HG02588 (cell line): ENCODE results near the gene ITGA11.

Source experiments
- ATAC-seq: cut with Tn5 transposase; IDR thresholded peaks from one replicate; pipeline ENCODE4 v1.9.1; 2021; ENCODE audit warnings: mild to moderate bottlenecking, moderate library complexity; ENCODE audit not compliant: unreplicated experiment

The ITGA11 gene, protein sequence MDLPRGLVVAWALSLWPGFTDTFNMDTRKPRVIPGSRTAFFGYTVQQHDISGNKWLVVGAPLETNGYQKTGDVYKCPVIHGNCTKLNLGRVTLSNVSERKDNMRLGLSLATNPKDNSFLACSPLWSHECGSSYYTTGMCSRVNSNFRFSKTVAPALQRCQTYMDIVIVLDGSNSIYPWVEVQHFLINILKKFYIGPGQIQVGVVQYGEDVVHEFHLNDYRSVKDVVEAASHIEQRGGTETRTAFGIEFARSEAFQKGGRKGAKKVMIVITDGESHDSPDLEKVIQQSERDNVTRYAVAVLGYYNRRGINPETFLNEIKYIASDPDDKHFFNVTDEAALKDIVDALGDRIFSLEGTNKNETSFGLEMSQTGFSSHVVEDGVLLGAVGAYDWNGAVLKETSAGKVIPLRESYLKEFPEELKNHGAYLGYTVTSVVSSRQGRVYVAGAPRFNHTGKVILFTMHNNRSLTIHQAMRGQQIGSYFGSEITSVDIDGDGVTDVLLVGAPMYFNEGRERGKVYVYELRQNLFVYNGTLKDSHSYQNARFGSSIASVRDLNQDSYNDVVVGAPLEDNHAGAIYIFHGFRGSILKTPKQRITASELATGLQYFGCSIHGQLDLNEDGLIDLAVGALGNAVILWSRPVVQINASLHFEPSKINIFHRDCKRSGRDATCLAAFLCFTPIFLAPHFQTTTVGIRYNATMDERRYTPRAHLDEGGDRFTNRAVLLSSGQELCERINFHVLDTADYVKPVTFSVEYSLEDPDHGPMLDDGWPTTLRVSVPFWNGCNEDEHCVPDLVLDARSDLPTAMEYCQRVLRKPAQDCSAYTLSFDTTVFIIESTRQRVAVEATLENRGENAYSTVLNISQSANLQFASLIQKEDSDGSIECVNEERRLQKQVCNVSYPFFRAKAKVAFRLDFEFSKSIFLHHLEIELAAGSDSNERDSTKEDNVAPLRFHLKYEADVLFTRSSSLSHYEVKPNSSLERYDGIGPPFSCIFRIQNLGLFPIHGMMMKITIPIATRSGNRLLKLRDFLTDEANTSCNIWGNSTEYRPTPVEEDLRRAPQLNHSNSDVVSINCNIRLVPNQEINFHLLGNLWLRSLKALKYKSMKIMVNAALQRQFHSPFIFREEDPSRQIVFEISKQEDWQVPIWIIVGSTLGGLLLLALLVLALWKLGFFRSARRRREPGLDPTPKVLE

DNA sequence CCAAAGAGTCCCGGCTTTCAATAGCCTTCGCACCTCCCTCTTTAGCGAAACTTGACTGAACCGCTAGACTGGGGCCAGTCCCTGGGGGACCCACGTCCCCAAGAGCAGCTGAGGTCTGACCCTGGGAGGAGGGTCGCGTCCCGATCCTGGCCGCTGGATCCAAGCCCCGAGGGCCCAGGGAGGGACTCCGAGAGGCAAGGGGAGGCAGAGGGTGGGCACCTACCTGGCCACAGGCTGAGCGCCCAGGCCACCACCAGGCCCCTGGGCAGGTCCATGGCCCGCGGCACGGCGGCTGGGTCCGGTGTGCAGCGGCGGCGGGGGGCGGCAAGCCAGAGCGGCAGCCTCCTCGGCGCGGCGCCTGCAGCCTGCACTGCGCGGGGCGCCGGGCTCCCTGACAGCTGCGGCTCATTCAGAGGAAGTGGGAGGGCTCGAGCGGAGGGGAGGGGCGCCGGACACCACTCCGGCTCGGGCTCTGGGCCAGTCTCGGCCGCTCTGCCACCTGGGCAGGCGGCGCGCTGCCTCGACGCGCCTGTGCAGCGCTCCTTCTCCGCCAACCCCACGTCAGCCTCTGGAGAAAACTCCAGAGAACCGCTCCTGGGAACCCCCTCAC is at the start of gene ITGA11:
ITGA11 (minus strand) TSS at position 372 of the 610 bp plus-strand sequence; CDS start at position 275, 97 bp downstream.
- ATAC-seq, result no peak

DNA sequence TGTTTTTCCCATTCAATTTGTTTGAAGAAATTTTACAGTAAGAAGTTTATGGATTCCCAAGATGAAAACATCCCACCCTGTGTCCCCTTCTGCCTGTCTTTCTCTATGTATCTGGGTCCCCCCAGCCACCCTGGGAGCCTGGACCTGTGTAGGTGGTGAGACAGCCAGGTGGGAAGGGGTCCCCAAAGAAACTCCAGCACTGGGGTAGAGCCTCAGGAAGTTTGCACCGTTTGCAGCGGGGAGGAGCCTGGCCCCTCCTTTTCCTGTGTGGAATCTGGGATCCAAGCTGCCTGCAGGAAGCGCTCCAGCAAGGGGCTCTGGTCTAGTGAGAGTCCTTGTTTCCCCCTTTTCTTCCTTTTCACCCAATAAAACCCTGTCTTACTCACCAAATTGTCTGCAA is 49.4 kb upstream of the ITGA11 start:
- no peak for ATAC-seq

DNA sequence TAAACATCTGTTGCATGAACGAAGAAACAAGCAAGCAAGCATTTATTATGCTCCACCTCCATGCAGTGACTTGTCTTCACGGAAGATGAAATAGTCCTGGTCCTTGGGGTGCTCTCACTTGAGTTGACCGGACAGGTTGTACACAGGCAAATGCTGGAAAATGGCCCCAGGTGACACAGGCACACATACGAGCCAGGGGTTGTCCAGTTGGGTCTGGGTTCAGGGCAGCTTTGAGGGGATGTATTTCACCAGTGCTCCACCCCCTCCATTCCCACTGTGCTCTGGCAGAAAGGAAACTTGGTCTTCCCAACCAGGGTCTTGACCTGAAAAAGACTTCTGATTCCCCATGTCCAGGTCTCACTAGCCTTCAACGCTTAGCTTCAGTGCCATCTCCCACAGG is 48.3 kb upstream of the ITGA11 start:
- no peak for ATAC-seq

DNA sequence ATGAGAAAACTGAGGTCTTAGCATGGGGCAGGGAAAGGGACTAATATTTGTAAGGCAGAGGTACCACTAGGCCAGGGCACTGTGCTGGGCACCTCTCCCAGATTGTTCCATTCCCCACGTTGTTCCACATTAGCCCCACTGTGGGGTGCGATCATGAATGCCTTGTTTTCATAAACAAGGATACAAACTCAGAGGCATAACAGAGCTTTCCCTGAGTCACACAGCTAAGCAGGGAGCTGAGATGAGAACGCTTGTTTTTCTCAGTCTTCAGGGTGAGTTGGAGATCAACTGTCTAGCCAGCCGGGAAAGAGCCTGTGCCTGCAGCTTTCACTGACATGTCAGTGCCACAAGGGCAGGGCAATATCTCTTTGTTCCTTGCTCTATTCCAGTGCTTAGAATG is 47.9 kb upstream of the ITGA11 start:
- no peak for ATAC-seq

DNA sequence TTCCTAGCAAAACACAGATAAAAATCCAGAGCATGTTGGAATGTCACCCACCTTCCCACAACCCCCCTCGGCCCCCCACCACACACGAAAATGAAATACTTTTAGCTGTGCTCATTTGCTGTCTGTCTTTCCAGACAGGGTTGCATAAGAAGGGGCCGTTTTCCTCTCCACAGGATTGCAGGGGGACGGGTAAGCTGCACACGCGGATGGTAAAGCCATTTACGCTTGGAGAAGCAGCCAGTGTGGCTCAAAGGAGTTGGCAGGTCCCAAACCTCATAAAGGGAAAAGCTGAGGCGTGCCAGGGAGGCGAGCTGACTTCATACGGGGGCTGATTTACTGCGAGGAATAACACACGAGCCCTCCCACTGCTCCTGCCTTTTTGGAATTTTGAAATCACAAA is 47.4 kb upstream of the ITGA11 start:
- no peak for ATAC-seq

DNA sequence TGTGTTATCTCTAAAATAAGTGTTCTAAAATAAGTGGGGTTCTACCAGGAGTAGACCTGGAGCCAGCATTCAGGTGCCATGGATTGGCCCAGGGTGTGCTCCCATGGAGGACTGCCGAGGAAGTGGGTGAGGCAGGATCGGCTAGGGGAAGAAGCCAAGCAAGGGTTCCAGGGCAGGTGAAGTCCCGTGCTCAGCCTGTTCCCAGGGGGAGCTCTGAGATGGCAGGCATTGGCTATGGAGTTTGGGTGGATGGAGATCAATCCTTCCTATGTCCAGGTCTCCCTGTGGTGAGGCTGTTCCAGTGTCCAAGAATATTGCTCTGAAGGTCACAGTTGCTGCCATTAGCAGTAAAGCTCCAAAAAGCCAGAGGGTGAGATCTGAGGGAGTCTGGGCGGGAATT is 46.9 kb upstream of the ITGA11 start:
- no peak for ATAC-seq

DNA sequence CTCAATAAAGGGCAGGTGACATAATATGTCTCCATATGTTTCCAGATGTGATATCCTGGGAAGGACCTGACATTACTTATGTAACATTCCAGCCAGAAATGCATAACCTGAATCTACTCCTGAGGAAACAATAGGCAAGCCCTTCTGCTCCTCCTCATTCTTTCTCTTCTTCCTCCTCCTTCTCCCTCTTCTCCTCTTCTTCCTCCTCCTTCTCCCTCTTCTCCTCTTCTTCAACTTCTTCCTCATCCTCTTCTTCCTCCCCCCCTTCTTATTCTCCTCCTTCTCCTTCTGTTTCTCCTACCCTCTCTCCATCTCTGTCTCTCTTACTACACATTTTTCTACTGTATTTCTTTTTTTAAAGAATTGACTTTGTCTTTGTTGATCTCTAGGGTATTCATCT is 43.5 kb upstream of the ITGA11 start:
- ATAC-seq, result no peak

DNA sequence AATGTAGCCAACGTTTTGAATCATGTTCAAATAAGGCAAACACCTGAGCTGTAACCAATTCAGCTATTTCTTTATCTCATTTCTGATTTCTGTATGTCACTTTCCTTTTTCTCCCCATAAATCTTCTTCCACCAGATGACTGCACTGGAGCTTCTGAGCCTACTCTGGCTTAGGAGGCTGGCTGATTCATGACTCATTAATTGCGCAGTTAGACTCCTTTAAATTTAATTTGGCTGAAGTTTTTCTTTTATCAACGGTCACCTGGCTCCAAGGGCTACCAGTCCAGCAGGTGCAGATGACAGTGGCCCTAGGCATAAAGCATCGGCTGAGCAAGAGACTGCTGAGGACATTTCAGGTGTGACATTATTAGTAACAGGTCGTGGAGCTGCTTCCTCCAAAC is 39.6 kb upstream of the ITGA11 start:
- ATAC-seq, result no peak

DNA sequence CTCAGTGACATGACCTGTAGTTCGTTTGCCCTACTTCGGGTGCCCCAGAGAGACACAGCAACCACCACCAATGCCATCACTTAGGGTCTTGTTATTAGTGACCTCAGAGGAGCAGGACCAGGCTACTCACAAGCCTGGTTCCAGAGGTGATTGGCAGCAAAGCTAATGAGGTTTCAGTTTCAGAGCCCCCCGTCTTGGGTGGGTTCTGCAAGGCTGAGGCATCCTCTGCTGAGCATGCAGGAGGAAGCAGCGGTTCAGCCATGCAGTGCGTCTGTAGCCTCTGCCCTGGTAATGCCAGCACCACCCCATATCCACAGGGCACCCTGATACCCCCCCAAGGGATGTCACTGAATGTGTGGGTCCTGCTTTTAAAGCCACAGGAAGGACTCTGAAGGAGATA is 39.0 kb upstream of the ITGA11 start:
- ATAC-seq, result no peak

DNA sequence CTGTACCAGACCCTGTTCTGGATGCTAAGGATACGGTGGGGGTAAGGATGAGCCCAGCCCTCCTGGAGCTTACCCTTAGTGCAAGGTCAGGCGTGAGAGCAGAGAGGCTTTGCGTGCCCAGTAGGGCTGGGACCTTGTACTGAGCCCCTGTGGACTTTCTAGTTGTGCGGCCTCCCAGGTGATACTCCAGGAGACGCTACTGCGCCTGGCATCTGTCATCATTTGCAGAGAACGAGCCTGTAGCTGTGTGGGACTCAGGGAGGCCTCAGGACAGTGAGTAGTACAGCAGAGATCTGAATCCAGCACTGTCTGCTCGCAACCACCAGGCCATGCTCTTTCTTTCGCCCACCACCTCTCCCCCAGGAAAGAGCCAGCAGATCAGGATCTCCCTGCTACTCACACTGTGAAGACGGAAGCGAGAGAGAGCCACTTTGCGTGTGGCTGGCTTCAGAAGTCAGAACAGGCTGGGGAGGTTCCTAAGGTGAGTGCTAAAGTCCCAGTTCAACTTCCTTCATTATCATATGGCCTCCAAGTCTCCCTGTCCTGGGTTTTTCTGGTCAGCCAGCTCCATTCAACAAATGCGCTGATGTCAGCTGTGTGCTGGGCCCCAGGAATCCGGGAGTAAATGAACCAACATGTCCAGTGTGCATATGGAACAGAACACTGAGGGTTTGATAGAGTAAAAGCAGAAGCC is 38.2 kb upstream of the ITGA11 start:
- ATAC-seq, result no peak

DNA sequence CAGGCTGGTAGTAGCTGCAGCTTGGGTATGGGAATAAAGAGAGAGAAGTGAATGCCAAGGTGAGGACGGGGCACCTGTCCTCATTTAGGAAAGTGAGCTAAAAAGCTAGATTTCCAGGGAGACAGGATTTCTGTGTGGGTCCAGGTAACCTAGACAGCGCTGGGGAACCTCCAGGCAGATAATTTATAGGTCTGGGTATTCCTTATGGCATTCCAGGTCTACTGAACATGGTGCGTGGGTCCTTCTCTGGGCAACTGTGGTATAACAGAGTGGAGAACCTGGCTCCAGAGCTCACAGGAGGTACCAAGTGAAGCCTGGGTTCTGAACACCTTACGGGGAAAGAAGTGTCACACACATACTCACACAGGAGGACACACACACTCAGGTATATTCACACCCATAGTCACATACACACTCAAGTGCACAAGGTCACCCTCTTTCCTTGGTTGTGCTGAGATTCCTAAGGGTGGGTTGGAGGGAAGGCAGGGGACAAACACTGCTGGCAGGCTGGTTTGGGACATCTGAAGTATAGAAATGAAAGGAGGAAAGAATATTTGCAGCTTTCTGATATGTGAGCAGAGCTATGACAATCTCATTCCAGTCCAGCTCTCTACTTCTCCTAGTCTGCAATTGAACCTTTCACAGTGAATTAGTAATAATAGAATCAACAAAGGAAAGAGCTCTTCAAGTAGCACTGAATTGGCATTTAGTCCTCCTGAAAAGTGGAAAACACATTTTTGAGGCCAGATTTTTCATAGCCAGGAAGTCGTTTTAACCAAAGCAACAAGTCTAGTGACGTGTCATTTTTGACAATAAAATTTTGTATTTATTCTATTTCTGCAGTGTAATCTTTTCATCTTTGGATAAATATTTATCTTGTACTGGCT is 37.4 kb upstream of the ITGA11 start:
- ATAC-seq, result no peak

DNA sequence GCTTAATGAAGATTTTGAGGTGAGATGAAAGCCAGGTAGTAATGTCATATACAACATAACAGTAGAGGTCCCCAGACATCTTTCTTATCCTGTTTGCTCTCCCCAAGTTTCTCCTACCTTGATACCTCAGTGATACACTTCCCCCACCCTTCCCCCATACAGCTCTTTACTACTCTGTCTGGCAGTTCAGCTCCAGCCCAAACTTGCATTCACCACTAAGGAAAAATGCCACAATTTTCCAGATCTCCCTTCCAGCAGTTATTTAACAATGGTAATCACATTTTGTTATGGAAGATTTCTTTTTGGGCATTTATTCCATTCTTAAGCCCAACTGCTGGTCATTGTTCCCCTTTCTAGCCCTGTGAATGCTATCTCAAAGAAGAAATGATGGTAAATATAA is 34.9 kb upstream of the ITGA11 start:
- no peak for ATAC-seq

DNA sequence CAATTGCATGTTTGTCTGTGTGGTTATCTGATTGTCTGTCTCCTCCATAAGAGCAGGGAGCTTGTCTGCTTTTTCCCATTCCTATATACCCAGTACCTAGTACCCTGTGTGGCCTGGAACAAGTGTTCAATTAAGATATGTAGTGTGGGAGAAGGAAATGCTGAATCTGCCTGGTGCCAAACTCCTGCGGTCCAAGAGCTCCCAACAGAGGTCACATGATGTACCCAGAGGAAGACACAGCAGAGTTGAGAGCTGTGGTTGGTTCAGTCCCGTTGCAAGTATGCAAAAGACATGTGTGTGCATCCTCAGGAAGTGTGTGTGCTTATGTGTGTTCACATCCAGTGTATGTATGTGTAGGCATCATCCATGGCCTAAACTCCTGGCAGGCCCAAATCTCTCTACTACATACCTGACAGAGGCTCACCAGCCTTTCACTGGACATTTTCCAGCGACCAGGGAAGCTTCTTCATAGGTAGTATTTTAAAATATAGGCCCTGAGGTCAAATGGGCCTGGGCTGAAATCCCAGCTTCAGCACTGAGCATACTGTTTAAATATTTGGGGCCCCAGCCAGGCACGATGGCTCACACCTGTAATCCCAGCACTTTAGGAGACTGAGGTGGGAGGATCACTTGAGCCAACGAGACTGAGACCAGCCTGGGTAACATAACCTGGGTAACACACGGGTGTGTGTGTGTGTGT is 34.0 kb upstream of the ITGA11 start:
- ATAC-seq, result no peak

DNA sequence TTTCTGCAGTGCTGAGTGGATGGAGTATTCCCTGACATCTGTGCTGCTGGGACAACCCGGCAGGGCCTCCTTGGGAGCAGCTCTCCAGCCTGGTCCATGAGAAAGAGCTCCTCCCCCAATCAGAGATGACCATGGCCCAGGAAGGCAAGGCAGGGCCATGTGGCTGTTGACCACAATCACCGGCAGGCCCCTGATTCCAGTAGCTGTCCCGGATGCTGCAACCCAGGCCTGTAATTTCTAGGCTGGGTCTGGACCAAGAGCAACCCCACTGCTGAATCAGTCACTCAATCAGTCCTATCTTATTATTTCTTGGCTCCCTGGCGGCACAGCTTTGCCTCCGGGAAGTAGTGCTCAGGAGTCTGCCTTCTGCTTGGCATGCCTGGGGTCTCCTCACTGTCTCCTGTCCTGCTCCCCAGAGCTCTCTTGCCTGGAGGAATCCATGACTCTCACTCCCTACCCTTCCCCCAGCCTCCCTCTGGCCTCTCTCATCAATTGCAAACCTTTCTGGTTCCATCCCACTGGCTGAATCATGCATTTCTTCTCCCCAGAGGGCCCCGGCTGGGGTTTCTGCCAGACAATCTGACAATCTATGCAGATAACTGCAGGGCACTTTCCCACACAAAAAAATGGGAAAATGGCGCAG is 32.6 kb upstream of the ITGA11 start:
- no peak for ATAC-seq

DNA sequence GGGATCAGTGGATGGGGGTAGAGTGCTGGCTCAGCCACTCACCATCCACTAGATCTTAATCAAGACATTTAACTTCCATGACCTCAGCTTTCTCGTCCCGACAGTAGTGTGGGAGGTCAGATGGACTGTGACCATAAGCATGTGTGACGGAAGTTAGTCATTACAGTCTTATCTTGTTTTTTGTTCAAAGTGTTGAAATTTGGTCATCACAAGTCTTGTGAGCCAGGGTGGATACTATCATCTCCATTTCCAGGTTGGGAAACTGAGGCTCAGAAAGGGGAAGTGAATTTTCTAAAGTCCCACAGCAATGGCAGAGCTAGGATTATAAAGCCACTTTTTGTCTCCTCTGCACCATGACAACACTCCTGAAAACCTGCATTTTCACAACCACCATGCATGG is 32.0 kb upstream of the ITGA11 start:
- no peak for ATAC-seq

DNA sequence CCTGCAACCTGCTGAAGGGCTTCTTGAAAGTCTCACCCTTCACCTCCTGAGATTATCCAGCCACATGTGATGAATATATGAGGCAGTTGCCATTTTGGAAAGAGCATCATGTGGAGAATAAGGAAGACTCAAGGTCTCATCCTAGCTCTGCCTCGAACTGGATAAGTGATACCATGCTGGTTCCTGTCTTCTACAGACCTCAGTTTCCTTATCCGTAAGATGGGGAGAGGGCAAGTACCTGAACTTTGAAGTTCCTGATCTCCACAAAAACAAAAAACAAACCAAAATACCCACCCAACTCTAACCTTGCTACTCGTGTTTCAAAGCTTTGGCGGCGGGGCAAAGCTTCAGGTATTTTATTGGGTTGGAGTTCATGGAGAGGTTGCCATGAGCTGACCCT is 31.5 kb upstream of the ITGA11 start:
- ATAC-seq, result no peak

DNA sequence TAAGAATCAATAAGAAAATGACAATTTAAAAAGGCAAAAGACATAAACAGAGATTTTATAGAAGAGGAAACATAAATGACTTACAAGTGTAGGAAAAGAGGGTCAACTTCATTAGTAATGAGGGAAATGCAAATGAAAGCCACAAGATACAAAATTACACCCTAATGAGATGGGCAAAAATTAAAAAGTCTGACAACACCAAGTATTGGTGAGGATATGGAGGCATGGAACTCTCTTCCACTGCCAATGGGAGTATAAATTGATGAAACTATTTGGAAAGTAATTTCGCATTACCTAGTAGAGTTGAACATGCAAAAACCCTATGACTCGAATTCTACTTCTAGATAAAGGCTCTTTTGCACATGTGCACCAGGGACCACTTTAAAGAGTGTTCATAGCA is 28.2 kb upstream of the ITGA11 start:
- ATAC-seq, result no peak

DNA sequence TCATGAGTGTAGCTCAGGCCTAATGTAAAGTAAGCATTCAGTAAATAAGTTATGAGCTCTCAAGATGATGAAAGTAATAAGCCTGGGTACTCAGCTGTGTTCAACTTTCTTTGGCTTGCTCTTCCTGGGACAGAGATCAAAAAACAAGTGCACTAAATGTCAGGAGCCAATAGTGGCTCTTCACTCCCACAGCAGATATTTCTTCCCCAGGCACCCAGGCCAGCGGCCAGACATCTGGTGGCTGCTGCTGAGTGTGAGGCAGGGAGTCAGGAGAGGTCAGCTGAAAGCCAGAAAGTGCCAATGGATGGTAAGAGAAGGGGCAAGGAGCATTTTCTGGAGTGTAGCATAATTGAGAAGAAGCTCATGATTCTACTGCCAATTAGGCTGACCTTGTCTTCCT is 18.2 kb upstream of the ITGA11 start:
- ATAC-seq, result no peak
